Activated CD8-positive, alpha-beta T cell treated with anti-CD3 and anti-CD28 coated beads for 36 hours (primary cell): ENCODE results near the gene TCAP. TPM values are rescaled to one million over a fixed set of nuclear protein-coding genes. Genes with fewer than 3 reads are reported as not detected.
"Not testable (repeated sequence)": the region's sequence is repeated elsewhere in the genome, so short reads cannot be mapped to it uniquely, and the experiment has no call there.

Source experiments
- ATAC-seq: fragments of 200-7000 bp; cut with Tn5 transposase; one replicate; pipeline ENCODE4 v1.10.0; 2021; ENCODE audit warnings: mild to moderate bottlenecking, moderate library complexity
- CTCF ChIA-PET: fragments of 350-600 bp; sonication (Branson Sonifier 250); formaldehyde crosslinking; loops from one replicate; lab custom pipeline; 2021; ENCODE audit warnings: antibody characterized with exemption; lab: Charles Lee
- POLR2A ChIA-PET: fragments of 350-600 bp; sonication (Branson Sonifier 250); formaldehyde crosslinking; loops from one replicate; lab custom pipeline; 2021; ENCODE audit warnings: antibody characterized with exemption; lab: Charles Lee
- DNase-seq: peaks from one replicate; pipeline ENCODE4 v3.0.0-alpha.2; 2020
- H3K27ac Mint-ChIP-seq: one replicate; pipeline ENCODE4 v1.8.0; 2021; ENCODE audit warnings: mild to moderate bottlenecking, mixed read lengths
- H3K27me3 Mint-ChIP-seq: one replicate; pipeline ENCODE4 v1.8.0; 2021; ENCODE audit warnings: mixed read lengths
- H3K36me3 Mint-ChIP-seq: one replicate; pipeline ENCODE4 v1.8.0; 2021; ENCODE audit warnings: low read depth, mixed read lengths
- H3K4me1 Mint-ChIP-seq: one replicate; pipeline ENCODE4 v1.8.0; 2021; ENCODE audit warnings: low read depth, mixed read lengths
- H3K4me3 Mint-ChIP-seq: one replicate; pipeline ENCODE4 v1.8.0; 2021; ENCODE audit warnings: mild to moderate bottlenecking, moderate library complexity, mixed read lengths
- H3K9me3 Mint-ChIP-seq: one replicate; pipeline ENCODE4 v1.8.0; 2021; ENCODE audit warnings: mixed read lengths
- CTCF ChIP-seq: fragments of 200-600 bp; IDR thresholded peaks from one replicate; pipeline ENCODE4 v1.8.0; 2022; ENCODE audit warnings: antibody characterized with exemption, mild to moderate bottlenecking
- intact Hi-C: fragments of 100-400 bp; cut with micrococcal nuclease; formaldehyde crosslinking; loops from one replicate; pipeline ENCODE4 v1.10.0; 2022
- total RNA-seq, 2 experiments: library from RNA; stranded (reverse); gene quantifications; one replicate each; pipeline ENCODE4 v1.2.3, GENCODE V29; 2021

TCAP gene
- total RNA-seq, 2 experiments from 2014 or later = 0.95 to 1.3 TPM

GRCh38 chr17:39706383-39706782 is 41.2 kb downstream of the TCAP start:
- no peak for TF ChIP-seq CTCF
- H3K4me3 Mint-ChIP-seq = no peak overlapping the region
- DNase-seq (no peak), ATAC-seq (no peak)
- peaks cover 11% of the 10 kb centered on the region for H3K4me1 Mint-ChIP-seq
- H3K9me3 Mint-ChIP-seq = no peaks in the 10 kb centered on the region
- CTCF ChIA-PET = no interaction called here
- H3K27ac Mint-ChIP-seq = no peak overlapping the region
- POLR2A ChIA-PET = no interaction called here
- intact Hi-C loops = no loop called here
- H3K27me3 Mint-ChIP-seq = peaks cover 6% of the 10 kb centered on the region
- H3K36me3 Mint-ChIP-seq = no peaks in the 10 kb centered on the region

GRCh38 chr17:39706921-39707337 is 41.8 kb downstream of the TCAP start:
- CTCF ChIA-PET = no interaction called here

GRCh38 chr17:39709319-39709997 is 44.3 kb downstream of the TCAP start:
- intact Hi-C loops = no loop called here
- no peaks in the 10 kb centered on the region for H3K27me3 Mint-ChIP-seq
- no peak overlapping the region for H3K4me3 Mint-ChIP-seq
- H3K4me1 Mint-ChIP-seq = peaks cover 9% of the 10 kb centered on the region
- H3K36me3 Mint-ChIP-seq = no peaks in the 10 kb centered on the region
- ATAC-seq (no peak), DNase-seq (no peak)
- no peak overlapping the region for H3K27ac Mint-ChIP-seq
- TF ChIP-seq CTCF = no peak
- no peaks in the 10 kb centered on the region for H3K9me3 Mint-ChIP-seq
- ChIA-PET POLR2A (interaction anchor here (1.0 to 1.4 kb wide), 2 partner anchors 20 to 23 kb away, joined by 4 to 5 read pairs; partner anchors contain the start of gene MIEN1), CTCF (interaction anchor here (1.1 to 1.9 kb wide), 3 partner anchors 44 to 75 kb away, joined by 4 to 6 read pairs (median 5); no protein-coding TSS in a partner anchor)

More at GRCh38 chr17:39706921-39707337, 41.8 kb downstream of the TCAP start:
- H3K27ac Mint-ChIP-seq = peak overlapping the region; percentile 6
- DNase-seq (no peak), ATAC-seq (peak; percentile 60)
- intact Hi-C loops = no loop called here
- H3K9me3 Mint-ChIP-seq = no peaks in the 10 kb centered on the region
- H3K4me3 Mint-ChIP-seq = no peak overlapping the region
- H3K4me1 Mint-ChIP-seq = peaks cover 11% of the 10 kb centered on the region
- H3K27me3 Mint-ChIP-seq = peaks cover 2% of the 10 kb centered on the region
- H3K36me3 Mint-ChIP-seq = no peaks in the 10 kb centered on the region
- TF ChIP-seq CTCF = no peak
- POLR2A ChIA-PET = no interaction called here

- Mint-ChIP-seq H3K4me3 (no peak overlapping the region), H3K27ac (no peak overlapping the region), H3K9me3 (no peaks in the 10 kb centered on the region), H3K36me3 (no peaks in the 10 kb centered on the region), H3K27me3 (no peaks in the 10 kb centered on the region), H3K4me1 (peaks cover 9% of the 10 kb centered on the region)
- no peak for TF ChIP-seq CTCF
- ATAC-seq = no peak
- DNase-seq = no peak
- CTCF ChIA-PET = interaction anchor here (0.6 to 1.1 kb wide), 2 partner anchors 14 to 43 kb away, joined by 3 to 4 read pairs; no protein-coding TSS in a partner anchor
- POLR2A ChIA-PET = interaction anchor here (1.0 to 1.1 kb wide), 2 partner anchors 23 to 431 kb away, joined by 3 to 4 read pairs; no protein-coding TSS in a partner anchor
- intact Hi-C loops = no loop called here
These were observed 45.1 kb downstream of the TCAP start for GRCh38 chr17:39709998-39710964.

GRCh38 chr17:39711071-39711470 is 45.9 kb downstream of the TCAP start:
- H3K4me3 Mint-ChIP-seq, ATAC-seq, intact Hi-C loops, H3K27ac Mint-ChIP-seq, H3K4me1 Mint-ChIP-seq, H3K9me3 Mint-ChIP-seq, H3K36me3 Mint-ChIP-seq, DNase-seq, H3K27me3 Mint-ChIP-seq: not testable (repeated sequence)
- CTCF ChIA-PET = interaction anchor here (0.6 kb wide), 1 partner anchor 15 kb away, joined by 3 read pairs; no protein-coding TSS in a partner anchor
- POLR2A ChIA-PET = interaction anchor here (1.1 kb wide), 1 partner anchor 430 kb away, joined by 3 read pairs; no protein-coding TSS in a partner anchor
